Cardiac fibroblast (primary cell): ENCODE measurements around the gene PTPRD.

Experiments used
- DNase-seq, 2 donors: peaks; one replicate each; pipeline versions ENCODE4 v3.0.0 to v3.0.0-alpha.2; 2010; ENCODE audit warnings: low read depth in 2 of 2
- H3K4me3 ChIP-seq, 2 donors: replicated peaks in 1 of 2; 1 replicate in 1 of 2; 2 replicates in 1 of 2; pipeline ENCODE4 v1.5.1; 2011; ENCODE audit warnings: low read depth in 2 of 2, low read length in 2 of 2, mild to moderate bottlenecking in 2 of 2, moderate library complexity in 1 of 2
- TF ChIP-seq, protein P1 (sequence below): IDR thresholded peaks from one replicate; pipeline ENCODE4 v1.5.1; 2011; ENCODE audit warnings: low read depth, mild to moderate bottlenecking, low read length, inconsistent platforms

The PTPRD gene

DNA sequence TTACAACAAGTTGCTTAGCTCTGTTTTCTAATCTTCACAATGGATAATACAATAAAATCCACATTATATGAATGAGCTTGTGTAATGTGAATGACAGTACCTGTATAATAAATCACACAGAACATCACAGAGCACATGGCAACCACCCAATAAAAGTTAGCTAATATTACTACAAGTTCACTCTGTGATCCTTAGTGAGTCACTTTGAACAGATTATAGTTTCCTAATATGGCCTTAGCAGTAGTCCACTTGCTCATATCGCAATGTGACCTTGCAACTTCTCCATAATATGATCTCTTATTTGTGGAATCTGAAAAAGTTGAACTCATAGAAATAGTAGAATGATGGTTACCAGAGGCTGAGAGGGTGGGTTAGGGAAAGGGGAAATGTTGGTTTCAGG is 361.3 kb downstream of the PTPRD start:
- peak; percentile 34 to 39 for DNase-seq
- TF ChIP-seq, protein P1, sequence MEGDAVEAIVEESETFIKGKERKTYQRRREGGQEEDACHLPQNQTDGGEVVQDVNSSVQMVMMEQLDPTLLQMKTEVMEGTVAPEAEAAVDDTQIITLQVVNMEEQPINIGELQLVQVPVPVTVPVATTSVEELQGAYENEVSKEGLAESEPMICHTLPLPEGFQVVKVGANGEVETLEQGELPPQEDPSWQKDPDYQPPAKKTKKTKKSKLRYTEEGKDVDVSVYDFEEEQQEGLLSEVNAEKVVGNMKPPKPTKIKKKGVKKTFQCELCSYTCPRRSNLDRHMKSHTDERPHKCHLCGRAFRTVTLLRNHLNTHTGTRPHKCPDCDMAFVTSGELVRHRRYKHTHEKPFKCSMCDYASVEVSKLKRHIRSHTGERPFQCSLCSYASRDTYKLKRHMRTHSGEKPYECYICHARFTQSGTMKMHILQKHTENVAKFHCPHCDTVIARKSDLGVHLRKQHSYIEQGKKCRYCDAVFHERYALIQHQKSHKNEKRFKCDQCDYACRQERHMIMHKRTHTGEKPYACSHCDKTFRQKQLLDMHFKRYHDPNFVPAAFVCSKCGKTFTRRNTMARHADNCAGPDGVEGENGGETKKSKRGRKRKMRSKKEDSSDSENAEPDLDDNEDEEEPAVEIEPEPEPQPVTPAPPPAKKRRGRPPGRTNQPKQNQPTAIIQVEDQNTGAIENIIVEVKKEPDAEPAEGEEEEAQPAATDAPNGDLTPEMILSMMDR = no peak
- H3K4me3 ChIP-seq = no peak overlapping the region

DNA sequence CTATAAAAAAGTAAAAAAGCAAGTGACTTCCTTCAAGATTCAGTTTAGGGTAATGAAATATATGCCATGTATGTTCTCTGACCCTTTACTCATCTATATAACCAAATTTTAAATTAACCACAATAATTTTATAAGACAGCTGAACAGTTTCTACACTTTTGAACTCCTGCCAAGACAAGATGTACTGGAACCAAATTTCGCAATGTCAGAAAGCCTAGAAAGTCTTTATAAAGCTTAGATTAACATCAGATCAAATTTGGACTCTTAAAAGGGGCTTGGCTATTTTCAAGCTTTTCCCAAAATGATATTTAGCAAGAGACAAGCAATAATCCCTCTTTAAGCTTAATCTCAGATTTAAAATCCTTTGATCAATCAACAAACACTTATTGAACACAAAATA is 362.6 kb downstream of the PTPRD start:
- peak; percentile 9 to 27 for DNase-seq
- TF ChIP-seq, protein P1 = no peak
- no peak overlapping the region for H3K4me3 ChIP-seq

DNA sequence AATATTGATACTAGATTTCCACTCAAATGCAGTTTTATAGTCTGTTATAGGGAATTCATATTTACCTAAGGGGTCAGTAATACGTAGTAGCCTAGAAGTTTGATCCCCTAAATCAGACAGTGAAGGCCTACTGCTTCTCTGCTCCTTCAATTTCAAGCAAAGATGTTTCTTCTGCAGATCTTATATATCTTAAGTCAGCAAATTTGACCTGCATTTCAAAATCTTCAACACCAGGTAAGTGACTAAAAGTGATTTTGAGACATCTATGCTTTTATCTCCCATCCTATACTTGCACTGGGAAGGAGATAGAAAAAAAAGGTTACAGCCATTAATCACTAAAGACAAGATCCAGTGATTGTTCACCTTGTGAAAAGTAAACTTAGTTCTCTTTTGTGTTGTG is 363.9 kb downstream of the PTPRD start:
- TF ChIP-seq, protein P1 = no peak
- DNase-seq = no peak

DNA sequence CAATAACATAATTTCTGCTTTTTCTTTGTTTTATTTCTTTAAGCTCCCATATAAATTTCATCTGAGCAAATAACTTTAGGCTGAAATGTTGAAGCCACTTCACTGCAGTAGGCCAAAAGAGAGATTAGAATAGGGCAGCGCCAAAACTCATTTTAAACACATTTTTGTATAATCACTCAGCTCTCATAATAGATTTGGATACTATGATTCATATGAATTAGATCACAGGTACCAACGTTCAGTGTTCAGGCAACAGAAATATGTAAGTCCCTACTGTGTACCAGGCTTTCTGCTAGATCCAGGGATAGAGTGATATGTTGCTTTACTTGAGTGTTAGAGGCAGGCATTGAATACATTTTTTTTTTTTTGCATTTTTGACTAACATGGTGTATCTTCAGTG is 370.5 kb downstream of the PTPRD start:
- TF ChIP-seq, protein P1 = no peak
- DNase-seq = no peak
- no peak overlapping the region for H3K4me3 ChIP-seq

More for the DNA sequence above, 363.9 kb downstream of the PTPRD start:
- H3K4me3 ChIP-seq = no peak overlapping the region

DNA sequence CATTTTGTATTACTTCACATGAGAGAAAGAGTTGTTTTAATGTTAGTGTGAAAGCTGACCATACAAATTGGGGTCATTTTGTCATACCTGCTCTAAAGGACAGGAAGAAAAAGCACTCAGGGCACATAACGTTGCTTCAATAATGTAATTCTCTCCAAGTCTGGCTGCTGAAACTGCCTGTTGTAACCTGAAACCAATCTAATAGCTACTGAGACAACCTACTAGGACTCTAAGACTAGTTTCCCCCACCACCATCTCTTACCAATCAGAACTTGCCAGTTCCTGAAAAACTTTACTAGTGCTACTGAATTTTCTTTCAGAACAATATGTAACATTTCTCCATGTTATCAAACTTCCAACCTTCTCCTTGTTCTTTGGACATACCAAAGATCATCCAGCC is 374.7 kb downstream of the PTPRD start:
- DNase-seq = no peak
- TF ChIP-seq, protein P1 = no peak
- no peak overlapping the region for H3K4me3 ChIP-seq

DNA sequence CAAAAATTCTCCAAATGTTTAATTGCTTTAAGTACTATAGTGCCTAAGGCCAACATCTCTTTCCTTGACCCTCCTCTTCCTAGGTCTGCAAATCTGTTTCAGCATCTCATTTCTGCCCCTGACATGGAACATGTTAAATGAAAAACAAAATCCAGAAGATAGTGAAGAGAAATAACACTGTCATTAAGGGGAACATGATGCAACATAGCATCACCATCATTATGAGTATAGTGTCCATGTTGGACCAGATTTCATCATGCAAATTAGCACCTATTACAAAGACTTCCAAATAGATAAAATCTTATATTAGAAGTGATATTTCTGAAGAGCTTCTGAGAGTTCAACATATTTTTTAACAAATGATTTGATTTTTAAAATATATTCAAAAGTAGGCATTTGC is 375.2 kb downstream of the PTPRD start:
- DNase-seq = no peak
- no peak overlapping the region for H3K4me3 ChIP-seq
- TF ChIP-seq, protein P1 = no peak

DNA sequence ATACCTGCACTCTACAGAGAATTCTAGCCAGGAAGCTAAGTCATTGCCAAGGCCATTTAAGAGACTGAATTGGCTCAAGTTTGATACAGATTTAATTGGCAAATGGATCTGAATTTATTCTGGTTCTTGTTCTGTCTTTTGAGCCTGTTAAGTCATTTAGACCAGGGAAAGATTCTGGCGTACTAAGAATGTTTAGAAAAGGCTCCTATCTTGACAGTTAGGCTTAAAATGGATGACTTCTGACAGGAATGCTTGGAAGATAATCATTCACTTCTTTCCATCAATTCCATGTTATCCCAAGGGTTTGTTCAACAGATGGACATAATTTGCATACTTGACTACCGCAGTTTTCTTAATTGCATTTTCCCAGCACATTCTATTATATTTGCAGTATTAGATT is 376.6 kb downstream of the PTPRD start:
- no peak overlapping the region for H3K4me3 ChIP-seq
- TF ChIP-seq, protein P1 = no peak
- DNase-seq = no peak
